Measurements from ENCODE around the gene RCVRN. TPM values are rescaled to one million over a fixed set of nuclear protein-coding genes. Genes with fewer than 3 reads are reported as not detected.

RCVRN gene
- total and polyA plus RNA-seq, 2 of the 8 experiments (the other 6 are each of a cell fraction or from before 2014, with no cell fraction given), result not detected

DNA sequence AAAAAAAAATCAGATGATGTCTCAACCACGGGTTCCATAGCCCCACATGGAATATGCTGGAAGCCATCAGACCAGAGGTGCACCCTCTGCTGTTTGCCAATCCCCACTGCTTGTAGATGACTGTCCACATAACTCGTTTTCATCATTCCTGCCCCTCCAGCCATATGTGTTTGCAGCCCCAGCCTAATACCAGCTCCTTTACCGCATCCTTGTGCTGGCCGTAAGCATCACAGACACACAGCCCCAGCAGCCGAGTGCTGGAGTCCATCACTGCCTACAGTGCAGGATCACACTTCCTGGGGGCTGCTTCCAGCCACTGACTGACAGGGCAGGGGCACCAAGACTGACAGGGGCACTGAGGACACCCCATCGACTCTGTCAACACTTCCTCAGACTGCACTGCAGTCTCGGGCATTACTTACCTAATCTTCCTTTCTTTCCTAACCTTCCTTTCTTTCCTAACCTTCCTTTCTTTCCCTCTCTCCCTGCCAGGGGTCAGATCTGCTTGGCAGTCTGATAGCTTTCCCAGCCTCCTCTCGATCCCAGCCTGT lies 5.0 kb downstream of the RCVRN start:
- H3K79me2 ChIP-seq (ENCODE audit: control insufficient read depth in 1 of 2, insufficient read depth in 2 of 2, low read length in 2 of 2), result no peaks in the 10 kb centered on the region
- no peak overlapping the region for H4K5ac ChIP-seq (ENCODE audit: insufficient read length, low read depth, low read length)
- no peak overlapping the region for H3K56ac ChIP-seq (replicated peaks; ENCODE audit: insufficient read length, low read depth, low read length)
- no peak overlapping the region for H2BK15ac ChIP-seq (ENCODE audit: low read length)
- DNase-seq (ENCODE audit: low read depth in 1 of 2, low spot score in 2 of 2) (no peak), FAIRE-seq (no peak)
- H3K4me1 ChIP-seq (replicated peaks in 1 of 4; ENCODE audit: control insufficient read depth in 3 of 4, insufficient read depth in 4 of 4, low read length in 3 of 4), result no peaks in the 10 kb centered on the region
- no peak for TF ChIP-seq ZNF274 (IDR thresholded peaks at IDR 0.05; ENCODE audit: borderline replicate concordance, extremely low read depth, low read length)
- TF ChIP-seq, protein P1, sequence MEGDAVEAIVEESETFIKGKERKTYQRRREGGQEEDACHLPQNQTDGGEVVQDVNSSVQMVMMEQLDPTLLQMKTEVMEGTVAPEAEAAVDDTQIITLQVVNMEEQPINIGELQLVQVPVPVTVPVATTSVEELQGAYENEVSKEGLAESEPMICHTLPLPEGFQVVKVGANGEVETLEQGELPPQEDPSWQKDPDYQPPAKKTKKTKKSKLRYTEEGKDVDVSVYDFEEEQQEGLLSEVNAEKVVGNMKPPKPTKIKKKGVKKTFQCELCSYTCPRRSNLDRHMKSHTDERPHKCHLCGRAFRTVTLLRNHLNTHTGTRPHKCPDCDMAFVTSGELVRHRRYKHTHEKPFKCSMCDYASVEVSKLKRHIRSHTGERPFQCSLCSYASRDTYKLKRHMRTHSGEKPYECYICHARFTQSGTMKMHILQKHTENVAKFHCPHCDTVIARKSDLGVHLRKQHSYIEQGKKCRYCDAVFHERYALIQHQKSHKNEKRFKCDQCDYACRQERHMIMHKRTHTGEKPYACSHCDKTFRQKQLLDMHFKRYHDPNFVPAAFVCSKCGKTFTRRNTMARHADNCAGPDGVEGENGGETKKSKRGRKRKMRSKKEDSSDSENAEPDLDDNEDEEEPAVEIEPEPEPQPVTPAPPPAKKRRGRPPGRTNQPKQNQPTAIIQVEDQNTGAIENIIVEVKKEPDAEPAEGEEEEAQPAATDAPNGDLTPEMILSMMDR (IDR thresholded peaks at IDR 0.05; ENCODE audit: control extremely low read depth in 1 of 3, insufficient read depth in 1 of 3, low read depth in 1 of 3, low read length in 3 of 3), result peak in 1 of 3 experiments; percentile 4; a peak in 1 of 4 replicates
- H2BK5ac ChIP-seq (ENCODE audit: low read depth, low read length), result no peak overlapping the region
- H2BK12ac ChIP-seq (ENCODE audit: low read depth, low read length), result no peak overlapping the region
- H3K4me3 ChIP-seq (ENCODE audit: extremely low read depth in 1 of 4, insufficient read depth in 2 of 4, low read depth in 3 of 4, low read length in 4 of 4), result no peak overlapping the region
- H2BK20ac ChIP-seq (ENCODE audit: low read length), result no peak overlapping the region
- no peaks in the 10 kb centered on the region for H3K36me3 ChIP-seq (ENCODE audit: control insufficient read depth in 2 of 4, insufficient read depth in 4 of 4, low read length in 3 of 4)
- no peak overlapping the region for H3K23ac ChIP-seq (ENCODE audit: insufficient read length)
- no peaks in the 10 kb centered on the region for H3K27me3 ChIP-seq (replicated peaks in 1 of 4; ENCODE audit: control insufficient read depth in 3 of 4, extremely low read depth in 1 of 4, insufficient read depth in 3 of 4, low read length in 3 of 4)
- WGBS, 2 experiments (ENCODE audit: extremely low coverage in 1 of 2, insufficient coverage in 1 of 2, insufficient read length in 1 of 2, insufficient replicate concordance in 2 of 2, low coverage in 1 of 2, low lambda C conversion rate in 2 of 2, missing lambda C conversion rate in 1 of 2), result 87% methylated on average over 8 of the region's 8 CpGs; no CpG with 5 or more reads in 1 of the 2 experiments
- no peaks in the 10 kb centered on the region for H4K20me1 ChIP-seq (replicated peaks in 1 of 2; ENCODE audit: control insufficient read depth in 1 of 2, insufficient read depth in 2 of 2, low read length in 2 of 2)
- ChIA-PET POLR2A (ENCODE audit: partially characterized antibody) (interaction anchor here (1.0 kb wide), 1 partner anchor 255 kb away, joined by 3 read pairs; the partner anchor contains the start of gene USP43), CTCF (ENCODE audit: partially characterized antibody) (interaction anchor here (0.7 to 10.8 kb wide), 4 partner anchors 9 to 172 kb away, joined by 3 to 101 read pairs (median 6); no protein-coding TSS in a partner anchor)
- no peak overlapping the region for H3K4ac ChIP-seq (replicated peaks; ENCODE audit: insufficient read length, low read depth, low read length)
- no peak overlapping the region for H3K27ac ChIP-seq (ENCODE audit: low read depth, low read length)
- H3K23me2 ChIP-seq (ENCODE audit: low read depth, low read length), result no peaks in the 10 kb centered on the region
- no peak overlapping the region for H2AK5ac ChIP-seq (ENCODE audit: low read depth, low read length)
- H4K8ac ChIP-seq (ENCODE audit: extremely low read depth, insufficient read depth, low read length), result no peak overlapping the region
- no peaks in the 10 kb centered on the region for H3K79me1 ChIP-seq (ENCODE audit: low read depth, low read length)
- no peak overlapping the region for H3K14ac ChIP-seq (ENCODE audit: insufficient read length)
- H3K4me2 ChIP-seq (ENCODE audit: insufficient read depth in 1 of 2, low read depth in 2 of 2, low read length in 2 of 2), result no peak overlapping the region
- no peaks in the 10 kb centered on the region for H3K9me3 ChIP-seq (ENCODE audit: insufficient read depth in 2 of 2, low read depth in 1 of 2, low read length in 1 of 2)
- no peak overlapping the region for H2BK120ac ChIP-seq (replicated peaks; ENCODE audit: low read depth, low read length)
- H3K9ac ChIP-seq (replicated peaks in 1 of 4; ENCODE audit: extremely low read depth in 1 of 4, low read depth in 3 of 4, low read length in 3 of 4), result no peak overlapping the region
- no peak overlapping the region for H4K91ac ChIP-seq (replicated peaks; ENCODE audit: insufficient read length, low read length)
- H3K18ac ChIP-seq (ENCODE audit: extremely low read depth, low read length), result no peak overlapping the region
- no peak overlapping the region for H2AFZ ChIP-seq (ENCODE audit: low read length)

Data from H1 (cell line).